Stimulated activated CD4-positive, alpha-beta T cell treated with anti-CD3 and anti-CD28 coated beads, TNF-alpha, amount 100 ng/mL, for 1 hour (primary cell): ENCODE results near the gene CPD.
"Not testable (repeated sequence)": the region's sequence is repeated elsewhere in the genome, so short reads cannot be mapped to it uniquely, and the experiment has no call there.

Source experiments
- DNase-seq, 3 donors: peaks; one replicate each; pipeline ENCODE4 v3.0.0-alpha.2; 2020; ENCODE audit warnings: low read depth in 3 of 3, low spot score in 1 of 3

CPD gene

GRCh38 chr17:30381340-30381659 lies 2.6 kb downstream of the CPD start:
- DNase-seq: no peak

- DNase-seq: no peak
Observed at GRCh38 chr17:30382345-30382744, 3.6 kb downstream of the CPD start.

GRCh38 chr17:30388321-30389179 lies 9.8 kb downstream of the CPD start:
- DNase-seq: no peak

- DNase-seq: no peak
Observed at GRCh38 chr17:30389756-30390300, 11.1 kb downstream of the CPD start.

GRCh38 chr17:30391534-30391933 lies 12.8 kb downstream of the CPD start:
- DNase-seq: no peak

- DNase-seq: no peak
Observed at GRCh38 chr17:30393491-30393890, 14.8 kb downstream of the CPD start.

GRCh38 chr17:30393911-30394867 lies 15.5 kb downstream of the CPD start:
- no peak for DNase-seq

GRCh38 chr17:30395398-30396022 lies 16.8 kb downstream of the CPD start:
- no peak for DNase-seq

GRCh38 chr17:30396129-30396528 lies 17.4 kb downstream of the CPD start:
- DNase-seq: no peak

- no peak for DNase-seq
Observed at GRCh38 chr17:30396612-30397011, 17.9 kb downstream of the CPD start.

- no peak for DNase-seq
Observed at GRCh38 chr17:30398328-30399041, 19.8 kb downstream of the CPD start.

GRCh38 chr17:30401097-30401496 lies 22.4 kb downstream of the CPD start:
- DNase-seq: no peak

GRCh38 chr17:30405161-30405560 lies 26.4 kb downstream of the CPD start:
- no peak for DNase-seq

- DNase-seq: not testable (repeated sequence)
Observed at GRCh38 chr17:30410627-30411026, 31.9 kb downstream of the CPD start.

- DNase-seq: not testable (repeated sequence)
Observed at GRCh38 chr17:30412008-30412496, 33.3 kb downstream of the CPD start.

- DNase-seq: no peak
Observed at GRCh38 chr17:30413109-30413508, 34.4 kb downstream of the CPD start.

- DNase-seq: no peak
Observed at GRCh38 chr17:30414486-30414885, 35.8 kb downstream of the CPD start.

- DNase-seq: no peak
Observed at GRCh38 chr17:30415491-30415890, 36.8 kb downstream of the CPD start.

GRCh38 chr17:30418070-30418469 lies 39.3 kb downstream of the CPD start:
- not testable (repeated sequence) for DNase-seq

GRCh38 chr17:30421592-30421991 lies 42.9 kb downstream of the CPD start:
- DNase-seq: no peak

GRCh38 chr17:30422171-30422570 lies 43.4 kb downstream of the CPD start:
- DNase-seq: no peak
